Prostate gland (tissue), 2 donors: ENCODE data around the gene OSBPL6. TPM values are rescaled to one million over a fixed set of nuclear protein-coding genes. Genes with fewer than 3 reads are reported as not detected.

ENCODE experiments used
- DNase-seq: peaks from one replicate; pipeline ENCODE4 v3.0.0-alpha.2; 2019; ENCODE audit warnings: low spot score
- H3K27ac ChIP-seq, 2 donors: fragments of 200-600 bp; sonication (generic); 2 replicates each; pipeline ENCODE4 v1.5.1; 2017 to 2019
- H3K27me3 ChIP-seq: fragments of 200-600 bp; sonication (generic); replicated peaks from 2 replicates; pipeline ENCODE4 v1.5.1; 2019; ENCODE audit not compliant: insufficient read depth
- H3K36me3 ChIP-seq, 2 donors: fragments of 200-600 bp; sonication (generic); 1 replicate in 1 of 2; 2 replicates in 1 of 2; pipeline versions ENCODE4 v1.5.1 to v1.8.1; 2017 to 2019
- H3K4me1 ChIP-seq: fragments of 200-600 bp; sonication (generic); replicated peaks from 2 replicates; pipeline ENCODE4 v1.5.1; 2019
- H3K4me3 ChIP-seq, 2 donors: fragments of 200-600 bp; sonication (generic); 2 replicates each; pipeline ENCODE4 v1.5.1; 2017 to 2019
- H3K9me3 ChIP-seq: fragments of 200-600 bp; sonication (generic); 2 replicates; pipeline ENCODE4 v1.5.1; 2017
- POLR2A ChIP-seq: fragments of 450-650 bp; IDR thresholded peaks from one replicate; pipeline ENCODE4 v1.6.1; 2016; ENCODE audit warnings: antibody characterized with exemption, mild to moderate bottlenecking
- POLR2AphosphoS5 ChIP-seq: sonication (generic); formaldehyde crosslinking; IDR thresholded peaks from one replicate; pipeline ENCODE4 v1.6.1; 2017; ENCODE audit warnings: antibody characterized with exemption
- WGBS: methylation state at CpG from one replicate; pipeline ENCODE4 v1.1.5; 2018; 5-methylcytosine and 5-hydroxymethylcytosine counted together
- intact Hi-C: fragments of 100-400 bp; cut with DNase I; formaldehyde crosslinking; loops from one replicate; pipeline ENCODE4 v1.14.2; 2022
- total RNA-seq, 2 donors: library from RNA; depleted of rRNA; stranded (reverse); fragments of >200 nt; gene quantifications; one replicate each; pipeline ENCODE4 v1.1.0, GENCODE V29; 2016
- TF ChIP-seq, protein P1 (sequence below), 4 experiments: fragments of 200-600 bp in 2 of 4; fragments of 450-650 bp in 2 of 4; sonication (generic) in 2 of 4; IDR thresholded peaks; 1 replicate in 3 of 4; 2 replicates in 1 of 4; pipeline ENCODE4 v1.5.1; 2016 to 2019; ENCODE audit warnings: antibody characterized with exemption in 4 of 4, mild to moderate bottlenecking in 2 of 4, moderate library complexity in 2 of 4

Gene OSBPL6
- total RNA-seq, 2 donors from 2014 or later = 2.4 to 10.8 TPM

DNA sequence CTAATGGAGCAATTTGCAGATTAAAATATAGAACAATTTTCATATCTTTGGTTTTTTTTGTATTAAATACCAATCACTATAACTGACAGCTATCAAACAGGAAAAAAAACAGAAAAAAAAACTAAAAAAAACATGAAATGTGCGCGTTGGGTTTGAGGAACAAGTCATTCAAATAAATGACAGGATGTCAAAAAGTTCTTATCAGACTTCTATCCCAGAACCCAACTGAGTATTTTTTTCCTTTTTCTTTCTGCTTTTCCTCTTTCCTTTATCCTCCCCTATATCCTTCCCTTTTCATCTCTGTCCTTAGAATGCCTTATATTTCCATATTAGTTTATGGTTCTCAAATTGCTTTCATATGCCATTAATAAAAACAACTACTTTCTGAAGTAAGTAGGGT lies 242.3 kb downstream of the OSBPL6 start:
- intact Hi-C loops = no loop called here
- Histone ChIP-seq H3K27me3 (no peaks in the 10 kb centered on the region), H3K4me3 (no peak overlapping the region), H3K4me1 (peaks cover 3% of the 10 kb centered on the region), H3K9me3 (no peaks in the 10 kb centered on the region), H3K27ac (no peak overlapping the region), H3K36me3 (no peaks in the 10 kb centered on the region)
- DNase-seq = no peak
- WGBS = 100% methylated on average over 2 of the region's 2 CpGs
- TF ChIP-seq POLR2A = no peak
- no peak for TF ChIP-seq POLR2AphosphoS5
- TF ChIP-seq, protein P1, sequence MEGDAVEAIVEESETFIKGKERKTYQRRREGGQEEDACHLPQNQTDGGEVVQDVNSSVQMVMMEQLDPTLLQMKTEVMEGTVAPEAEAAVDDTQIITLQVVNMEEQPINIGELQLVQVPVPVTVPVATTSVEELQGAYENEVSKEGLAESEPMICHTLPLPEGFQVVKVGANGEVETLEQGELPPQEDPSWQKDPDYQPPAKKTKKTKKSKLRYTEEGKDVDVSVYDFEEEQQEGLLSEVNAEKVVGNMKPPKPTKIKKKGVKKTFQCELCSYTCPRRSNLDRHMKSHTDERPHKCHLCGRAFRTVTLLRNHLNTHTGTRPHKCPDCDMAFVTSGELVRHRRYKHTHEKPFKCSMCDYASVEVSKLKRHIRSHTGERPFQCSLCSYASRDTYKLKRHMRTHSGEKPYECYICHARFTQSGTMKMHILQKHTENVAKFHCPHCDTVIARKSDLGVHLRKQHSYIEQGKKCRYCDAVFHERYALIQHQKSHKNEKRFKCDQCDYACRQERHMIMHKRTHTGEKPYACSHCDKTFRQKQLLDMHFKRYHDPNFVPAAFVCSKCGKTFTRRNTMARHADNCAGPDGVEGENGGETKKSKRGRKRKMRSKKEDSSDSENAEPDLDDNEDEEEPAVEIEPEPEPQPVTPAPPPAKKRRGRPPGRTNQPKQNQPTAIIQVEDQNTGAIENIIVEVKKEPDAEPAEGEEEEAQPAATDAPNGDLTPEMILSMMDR (IDR thresholded peaks at IDR 0.05) = no peak

DNA sequence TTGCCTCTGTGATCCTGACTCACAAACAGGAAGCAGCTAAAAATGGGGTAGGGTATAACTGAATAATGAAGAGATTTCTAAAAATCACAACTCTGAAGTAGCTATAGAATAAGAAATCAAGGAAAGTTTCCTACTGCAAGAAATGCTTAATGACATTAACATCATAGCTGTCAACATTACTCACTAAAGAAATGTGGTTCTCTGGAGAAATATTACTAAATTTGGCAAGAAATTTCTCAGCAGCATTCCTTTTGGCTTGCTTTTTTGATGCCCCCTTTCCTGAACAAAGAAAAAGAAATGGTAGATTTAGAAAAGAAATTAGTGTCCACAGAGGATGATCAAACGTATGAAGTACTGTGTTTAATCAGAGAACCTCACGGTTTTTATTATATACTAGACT lies 247.1 kb downstream of the OSBPL6 start:
- Histone ChIP-seq H3K27ac (no peak overlapping the region), H3K4me1 (peaks cover 3% of the 10 kb centered on the region), H3K27me3 (no peaks in the 10 kb centered on the region), H3K4me3 (no peak overlapping the region), H3K9me3 (no peaks in the 10 kb centered on the region), H3K36me3 (no peaks in the 10 kb centered on the region)
- TF ChIP-seq, protein P1 (IDR thresholded peaks at IDR 0.05) = no peak
- TF ChIP-seq POLR2AphosphoS5 (no peak), POLR2A (no peak)
- intact Hi-C loops = no loop called here
- 59% methylated on average over 2 of the region's 2 CpGs for WGBS
- DNase-seq = no peak

DNA sequence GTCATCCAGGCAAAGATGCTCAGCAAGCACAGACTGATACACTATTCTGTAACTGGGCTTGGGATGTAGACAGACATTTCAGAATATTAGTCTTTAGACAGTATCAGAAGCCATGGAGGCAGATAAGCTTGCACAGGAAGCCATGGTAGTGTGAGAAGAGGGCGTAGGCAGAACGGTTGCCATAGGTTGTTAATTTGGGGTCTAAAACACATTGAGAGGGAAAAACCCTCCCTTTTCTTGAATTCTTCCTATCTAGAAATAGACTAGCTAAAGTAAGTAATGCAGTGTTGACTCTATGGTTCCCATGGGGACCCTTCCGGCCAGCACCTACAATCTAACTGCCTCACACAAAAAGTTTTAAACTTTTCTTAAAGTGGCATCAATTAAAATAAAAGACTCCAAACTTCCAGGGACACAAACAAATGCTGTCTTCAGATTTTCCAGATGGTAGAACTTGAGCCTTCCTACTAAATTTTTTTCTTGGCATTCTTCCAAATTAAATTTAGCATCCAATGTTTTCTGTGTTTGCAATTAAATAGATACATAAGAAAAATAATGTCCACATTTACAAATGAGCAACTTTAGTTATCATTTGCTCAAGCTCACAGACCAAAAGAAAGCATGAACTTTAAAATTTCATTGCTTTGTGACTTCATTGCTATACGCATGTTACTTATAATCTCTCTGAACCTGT lies 254.8 kb downstream of the OSBPL6 start:
- Histone ChIP-seq H3K27me3 (no peaks in the 10 kb centered on the region), H3K36me3 (no peaks in the 10 kb centered on the region), H3K9me3 (no peaks in the 10 kb centered on the region), H3K27ac (peak overlapping the region in 1 of 2 donors; percentile 98), H3K4me3 (peak overlapping the region; percentile 69 to 80), H3K4me1 (peaks cover 6% of the 10 kb centered on the region)
- DNase-seq = no peak
- no peak for TF ChIP-seq POLR2A
- 73% methylated on average over 4 of the region's 4 CpGs for WGBS
- intact Hi-C loops = no loop called here

DNA sequence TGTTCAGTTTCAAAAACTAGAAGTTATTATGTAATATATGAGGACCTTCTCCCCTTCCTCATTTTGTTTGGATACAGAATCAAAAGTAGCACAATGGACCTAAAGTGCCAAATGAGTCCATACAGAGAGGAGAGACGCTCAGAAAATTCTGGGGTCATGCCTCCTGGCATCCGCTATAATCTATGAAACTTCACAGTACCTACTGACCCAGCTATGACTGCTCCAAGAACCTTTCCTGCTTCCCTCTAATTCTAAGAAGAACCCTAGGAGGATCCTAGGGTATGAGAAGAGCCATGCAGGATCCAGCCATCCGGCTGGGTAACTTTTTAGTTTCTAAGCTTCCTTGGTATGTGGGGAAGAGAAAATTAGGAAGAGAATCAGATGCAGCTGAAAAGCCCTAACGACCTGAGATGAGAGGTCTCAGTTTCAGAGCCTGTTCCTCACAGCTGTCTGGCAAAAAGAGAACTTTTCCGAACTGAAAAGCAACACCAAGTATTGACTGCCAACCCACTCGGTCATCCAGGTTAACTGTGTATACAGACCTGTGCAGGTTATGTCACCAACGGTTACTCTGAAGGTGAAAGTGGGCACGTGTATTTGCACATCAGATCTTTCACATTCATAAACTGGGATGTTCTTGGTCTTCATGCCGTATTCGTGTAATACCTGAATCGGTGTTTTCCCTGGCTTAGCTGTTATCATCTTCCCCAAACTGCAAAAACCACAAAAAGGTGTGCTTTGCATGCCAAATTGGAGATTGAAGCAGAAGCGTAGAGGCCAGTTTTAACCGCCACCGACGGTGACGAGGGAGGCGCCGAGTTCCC lies 255.6 kb downstream of the OSBPL6 start:
- peaks cover 6% of the 10 kb centered on the region for H3K4me1 ChIP-seq
- 9% methylated on average over 18 of the region's 18 CpGs for WGBS
- H3K27me3 ChIP-seq = no peaks in the 10 kb centered on the region
- H3K9me3 ChIP-seq = no peaks in the 10 kb centered on the region
- H3K36me3 ChIP-seq = no peaks in the 10 kb centered on the region
- TF ChIP-seq POLR2A = no peak
- TF ChIP-seq POLR2AphosphoS5 = no peak
- peak overlapping the region; percentile 69 to 80 for H3K4me3 ChIP-seq
- DNase-seq = no peak
- intact Hi-C loops = loop anchor here (2.0 kb wide), 1 partner anchor 29 kb away; the partner anchor contains the start of gene FKBP7
- peak overlapping the region; percentile 98 for H3K27ac ChIP-seq

DNA sequence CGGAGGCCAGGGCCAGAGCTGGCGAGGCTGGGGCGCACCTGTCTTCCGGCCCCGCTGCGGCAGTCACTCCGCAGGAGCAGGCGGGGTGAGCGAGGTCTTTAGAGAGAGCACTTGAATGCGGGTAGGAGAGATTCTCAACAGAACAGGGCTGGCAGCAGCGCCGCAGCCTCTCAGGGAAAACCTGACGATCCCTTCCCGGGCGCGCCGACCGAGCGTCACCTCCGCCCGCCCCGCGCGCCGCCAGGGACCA lies 256.1 kb downstream of the OSBPL6 start:
- intact Hi-C loops = loop anchor here (2.0 kb wide), 1 partner anchor 28 kb away; the partner anchor contains the start of gene FKBP7
- Histone ChIP-seq H3K4me1 (peaks cover 6% of the 10 kb centered on the region), H3K36me3 (no peaks in the 10 kb centered on the region), H3K27ac (peak overlapping the region; percentile 98), H3K27me3 (no peaks in the 10 kb centered on the region), H3K9me3 (no peaks in the 10 kb centered on the region), H3K4me3 (peak overlapping the region; percentile 69 to 80)
- TF ChIP-seq, protein P1 (IDR thresholded peaks at IDR 0.05) = no peak
- TF ChIP-seq POLR2AphosphoS5 = no peak
- no peak for TF ChIP-seq POLR2A
- peak; percentile 64 for DNase-seq
- WGBS = 0% methylated on average over 14 of the region's 25 CpGs
